ENCODE results near the gene TRAM2.
A peak's percentile ranks its signal among the peaks of the same experiment; 100 is the strongest.

TRAM2 gene

GRCh38 chr6:52531396-52531795, 45.5 kb downstream of the TRAM2 start:
- no peak overlapping the region for H3K27ac ChIP-seq
- H4K20me1 ChIP-seq: peaks cover 0 to 85% (median 5%) of the 10 kb centered on the region in 11 experiments; a peak in 10 of 22 replicates
- no peaks in the 10 kb centered on the region for H3K27me3 ChIP-seq
- no peak for TF ChIP-seq Cebpa-rat (IDR thresholded peaks at IDR 0.05)
- H3K36me3 ChIP-seq: peaks cover 26 to 87% (median 59%) of the 10 kb centered on the region in 11 experiments
- peak overlapping the region in 1 of 11 experiments; percentile 15; a peak in 1 of 22 replicates for H3K4me2 ChIP-seq
- H3K4me1 ChIP-seq: peaks cover 15 to 35% (median 31%) of the 10 kb centered on the region in 10 experiments
- H3K4me3 ChIP-seq: no peak overlapping the region
- H3K9ac ChIP-seq: no peak overlapping the region
- H3K9me3 ChIP-seq (replicated peaks in 1 of 11): no peaks in the 10 kb centered on the region; a peak in 1 of 22 replicates

- peaks cover 26 to 87% (median 66%) of the 10 kb centered on the region in 11 experiments for H3K36me3 ChIP-seq
- H3K9me3 ChIP-seq (replicated peaks in 1 of 11): no peaks in the 10 kb centered on the region; a peak in 1 of 22 replicates
- H3K27ac ChIP-seq: no peak overlapping the region
- peaks cover 0 to 84% (median 0%) of the 10 kb centered on the region in 11 experiments; a peak in 8 of 22 replicates for H4K20me1 ChIP-seq
- H3K9ac ChIP-seq: no peak overlapping the region
- no peaks in the 10 kb centered on the region for H3K27me3 ChIP-seq
- no peak overlapping the region for H3K4me2 ChIP-seq
- H3K4me3 ChIP-seq: no peak overlapping the region
- no peak for TF ChIP-seq Cebpa-rat (IDR thresholded peaks at IDR 0.05)
- H3K4me1 ChIP-seq: peaks cover 5 to 24% (median 21%) of the 10 kb centered on the region in 10 experiments
These were observed 46.5 kb downstream of the TRAM2 start for GRCh38 chr6:52530351-52530750.

DNA sequence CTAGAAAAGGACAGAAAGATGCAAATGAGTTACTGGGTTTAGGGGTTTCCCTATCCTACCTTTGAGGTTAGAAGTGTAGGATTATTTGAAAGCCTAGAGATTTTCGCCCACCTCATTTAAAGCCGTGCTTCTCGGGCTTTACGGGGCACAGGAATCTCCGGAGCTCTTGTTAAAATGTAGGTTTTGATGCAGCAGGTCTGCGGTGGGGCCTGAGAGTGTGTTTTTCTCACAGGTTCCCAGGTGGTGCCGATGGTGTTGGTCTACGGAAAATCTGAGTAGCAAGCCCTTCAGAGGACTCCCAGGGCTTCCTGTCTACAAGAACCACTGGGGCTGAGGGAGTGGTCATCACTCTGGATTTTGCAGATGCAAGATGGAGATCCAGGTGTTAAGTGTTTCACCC, 47.5 kb downstream of the TRAM2 start:
- peaks cover 0 to 84% (median 3%) of the 10 kb centered on the region in 11 experiments; a peak in 8 of 22 replicates for H4K20me1 ChIP-seq
- H3K36me3 ChIP-seq: peaks cover 32 to 87% (median 70%) of the 10 kb centered on the region in 11 experiments
- no peaks in the 10 kb centered on the region; a peak in 1 of 22 replicates for H3K9me3 ChIP-seq (replicated peaks in 1 of 11)
- no peak for TF ChIP-seq Cebpa-rat (IDR thresholded peaks at IDR 0.05)
- H3K4me3 ChIP-seq: no peak overlapping the region
- H3K9ac ChIP-seq: no peak overlapping the region
- H3K4me1 ChIP-seq: peaks cover 0 to 21% (median 11%) of the 10 kb centered on the region in 10 experiments; a peak in 16 of 20 replicates
- H3K27ac ChIP-seq: no peak overlapping the region
- H3K4me2 ChIP-seq: no peak overlapping the region; a peak in 1 of 22 replicates
- no peaks in the 10 kb centered on the region for H3K27me3 ChIP-seq

DNA sequence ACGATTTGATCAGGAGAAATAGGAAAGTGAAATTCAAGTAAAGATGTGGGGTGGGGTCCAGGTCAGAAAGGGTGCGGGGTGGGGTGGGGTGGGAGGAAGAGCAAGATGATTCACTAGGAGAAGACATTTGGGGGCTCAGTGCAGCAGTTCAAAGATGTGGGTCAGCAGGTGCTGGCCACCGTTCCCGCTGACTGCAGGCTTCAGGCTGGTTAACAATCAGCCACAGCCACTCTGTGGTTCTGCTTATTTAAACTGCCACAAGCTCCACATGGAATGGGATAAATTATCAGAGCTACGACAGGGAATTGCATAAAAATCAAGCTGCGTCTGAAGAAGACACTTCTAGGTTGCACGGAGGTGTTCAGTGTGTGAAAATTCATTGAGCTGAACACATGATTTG, 49.4 kb downstream of the TRAM2 start:
- Histone ChIP-seq H4K20me1 (peaks cover 0 to 89% (median 5%) of the 10 kb centered on the region in 11 experiments; a peak in 8 of 22 replicates), H3K4me3 (no peak overlapping the region), H3K36me3 (peaks cover 23 to 85% (median 61%) of the 10 kb centered on the region in 11 experiments), H3K9me3 (replicated peaks in 1 of 11) (no peaks in the 10 kb centered on the region; a peak in 1 of 22 replicates), H3K4me2 (no peak overlapping the region), H3K4me1 (peaks cover 0 to 20% (median 10%) of the 10 kb centered on the region in 10 experiments; a peak in 17 of 20 replicates), H3K9ac (no peak overlapping the region), H3K27me3 (no peaks in the 10 kb centered on the region), H3K27ac (no peak overlapping the region)
- no peak for TF ChIP-seq Cebpa-rat (IDR thresholded peaks at IDR 0.05)

DNA sequence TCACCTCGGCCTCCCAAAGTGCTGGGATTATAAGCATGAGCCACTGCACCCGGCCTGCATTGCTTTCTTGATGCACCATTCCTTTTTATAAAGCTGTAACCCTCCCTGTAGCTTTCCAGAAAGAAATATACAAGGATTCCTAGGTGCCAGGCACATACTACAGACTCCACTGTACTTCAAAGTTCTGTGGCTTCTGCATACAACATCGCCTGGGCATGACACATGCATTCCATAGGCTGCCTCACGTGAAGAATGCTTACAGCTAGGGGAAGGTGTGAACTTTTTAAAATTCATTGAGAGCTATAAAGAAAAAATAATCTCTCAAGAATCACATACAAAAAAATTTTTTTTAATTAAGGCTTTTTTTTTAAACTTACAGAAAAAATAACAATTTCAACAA, 50.2 kb downstream of the TRAM2 start:
- no peak for TF ChIP-seq Cebpa-rat (IDR thresholded peaks at IDR 0.05)
- Histone ChIP-seq H3K27me3 (no peaks in the 10 kb centered on the region), H4K20me1 (peaks cover 0 to 89% (median 5%) of the 10 kb centered on the region in 11 experiments; a peak in 8 of 22 replicates), H3K4me3 (no peak overlapping the region), H3K36me3 (peaks cover 22 to 80% (median 60%) of the 10 kb centered on the region in 11 experiments), H3K4me1 (peaks cover 0 to 25% (median 13%) of the 10 kb centered on the region in 10 experiments; a peak in 17 of 20 replicates), H3K4me2 (no peak overlapping the region), H3K9me3 (replicated peaks in 1 of 11) (no peaks in the 10 kb centered on the region; a peak in 1 of 22 replicates), H3K27ac (no peak overlapping the region), H3K9ac (no peak overlapping the region)

DNA sequence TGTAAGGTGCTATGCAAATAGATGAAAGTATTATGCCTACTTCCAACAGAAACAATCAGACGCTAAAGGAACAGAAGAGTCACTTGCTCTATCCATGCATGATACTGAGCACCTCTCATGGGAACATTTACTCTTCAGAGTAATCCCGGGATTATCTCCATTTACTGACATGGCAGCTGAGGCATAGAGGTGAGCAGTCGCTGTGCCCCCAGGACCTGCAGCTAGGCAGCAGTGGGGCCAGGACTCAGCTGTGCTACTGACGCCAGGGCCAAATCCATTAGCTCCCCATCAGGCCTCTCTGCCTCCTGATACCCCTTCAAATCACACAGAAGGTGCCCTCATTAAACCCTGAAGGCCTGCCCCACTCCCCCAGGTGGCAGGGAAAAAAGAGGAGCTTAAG, 51.9 kb downstream of the TRAM2 start:
- no peak for TF ChIP-seq Cebpa-rat (IDR thresholded peaks at IDR 0.05)
- H3K4me3 ChIP-seq: no peak overlapping the region
- no peak overlapping the region for H3K4me2 ChIP-seq
- peaks cover 0 to 79% (median 5%) of the 10 kb centered on the region in 11 experiments; a peak in 7 of 22 replicates for H4K20me1 ChIP-seq
- H3K27me3 ChIP-seq: no peaks in the 10 kb centered on the region
- H3K9ac ChIP-seq: no peak overlapping the region; a peak in 1 of 22 replicates
- H3K9me3 ChIP-seq (replicated peaks in 1 of 11): no peaks in the 10 kb centered on the region; a peak in 1 of 22 replicates
- no peak overlapping the region; a peak in 1 of 22 replicates for H3K27ac ChIP-seq
- H3K36me3 ChIP-seq: peaks cover 12 to 87% (median 59%) of the 10 kb centered on the region in 11 experiments; a peak in 21 of 22 replicates
- peaks cover 0 to 25% (median 13%) of the 10 kb centered on the region in 10 experiments; a peak in 17 of 20 replicates for H3K4me1 ChIP-seq

DNA sequence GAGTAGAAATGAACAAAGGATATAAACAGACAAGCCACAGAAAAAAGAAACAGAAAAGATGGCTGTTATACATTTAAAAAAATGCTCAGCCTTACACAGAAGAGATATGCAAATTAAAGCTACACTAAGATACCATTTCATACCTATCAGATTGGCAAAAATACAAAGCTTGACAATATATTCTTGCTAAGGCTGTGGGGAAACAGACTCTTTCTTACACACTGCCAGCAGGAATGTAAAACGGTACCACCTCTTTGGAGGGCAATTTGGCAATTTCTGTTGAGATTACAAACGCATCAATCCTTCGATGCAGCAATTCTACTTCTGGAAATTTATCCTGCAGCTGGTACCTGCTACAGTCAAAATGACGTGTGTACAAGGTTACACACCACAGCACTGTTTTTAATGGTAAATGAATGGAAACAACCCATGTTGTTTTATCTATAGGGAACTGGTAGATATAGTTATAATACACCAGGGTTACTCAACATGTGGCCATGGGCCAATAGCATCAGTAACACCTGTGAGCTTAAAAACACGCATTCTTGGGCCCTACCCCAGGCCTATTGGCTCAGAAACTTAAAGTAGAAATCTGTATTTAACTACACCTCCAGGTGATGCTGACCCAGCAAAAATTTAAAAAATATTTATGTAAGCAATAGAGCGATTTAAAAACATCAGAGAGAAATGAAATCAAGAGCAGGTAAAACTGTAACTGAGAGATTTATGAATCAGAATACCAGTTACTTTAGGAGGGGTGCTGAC, 53.3 kb downstream of the TRAM2 start:
- no peak overlapping the region for H3K9ac ChIP-seq
- TF ChIP-seq Cebpa-rat (IDR thresholded peaks at IDR 0.05): no peak
- peaks cover 25 to 87% (median 58%) of the 10 kb centered on the region in 11 experiments; a peak in 21 of 22 replicates for H3K36me3 ChIP-seq
- peaks cover 8 to 33% (median 13%) of the 10 kb centered on the region in 10 experiments; a peak in 18 of 20 replicates for H3K4me1 ChIP-seq
- no peak overlapping the region for H3K4me3 ChIP-seq
- peak overlapping the region in 2 of 11 experiments; percentile 4; a peak in 1 of 22 replicates for H3K4me2 ChIP-seq
- no peaks in the 10 kb centered on the region for H3K9me3 ChIP-seq (replicated peaks in 1 of 11)
- no peak overlapping the region for H3K27ac ChIP-seq
- no peaks in the 10 kb centered on the region for H3K27me3 ChIP-seq
- peaks cover 0 to 81% (median 6%) of the 10 kb centered on the region in 11 experiments; a peak in 8 of 22 replicates for H4K20me1 ChIP-seq

GRCh38 chr6:52522655-52523054, 54.2 kb downstream of the TRAM2 start:
- Histone ChIP-seq H3K4me2 (peak overlapping the region in 7 of 11 experiments; percentile 10 to 55 (median 44); a peak in 11 of 22 replicates), H4K20me1 (peaks cover 0 to 79% (median 6%) of the 10 kb centered on the region in 11 experiments; a peak in 8 of 22 replicates), H3K4me3 (no peak overlapping the region), H3K27ac (peak overlapping the region in 2 of 11 experiments; percentile 5 to 36; a peak in 1 of 22 replicates), H3K27me3 (no peaks in the 10 kb centered on the region), H3K36me3 (peaks cover 18 to 87% (median 58%) of the 10 kb centered on the region in 11 experiments; a peak in 21 of 22 replicates), H3K4me1 (peaks cover 14 to 42% (median 20%) of the 10 kb centered on the region in 10 experiments; a peak in 18 of 20 replicates), H3K9me3 (replicated peaks in 1 of 11) (no peaks in the 10 kb centered on the region), H3K9ac (no peak overlapping the region)
- TF ChIP-seq Cebpa-rat (IDR thresholded peaks at IDR 0.05): no peak
